Activated CD4-positive, alpha-beta T cell treated with anti-CD3 and anti-CD28 coated beads, Interleukin-2, amount 50 U/mL, for 48 hours (primary cell): ENCODE results near the gene AP1AR.
"Not testable (repeated sequence)": the region's sequence is repeated elsewhere in the genome, so short reads cannot be mapped to it uniquely, and the experiment has no call there.

ENCODE experiments used
- DNase-seq, 2 experiments: peaks; one replicate each; pipeline ENCODE4 v3.0.0-alpha.2; 2020

AP1AR gene

DNA sequence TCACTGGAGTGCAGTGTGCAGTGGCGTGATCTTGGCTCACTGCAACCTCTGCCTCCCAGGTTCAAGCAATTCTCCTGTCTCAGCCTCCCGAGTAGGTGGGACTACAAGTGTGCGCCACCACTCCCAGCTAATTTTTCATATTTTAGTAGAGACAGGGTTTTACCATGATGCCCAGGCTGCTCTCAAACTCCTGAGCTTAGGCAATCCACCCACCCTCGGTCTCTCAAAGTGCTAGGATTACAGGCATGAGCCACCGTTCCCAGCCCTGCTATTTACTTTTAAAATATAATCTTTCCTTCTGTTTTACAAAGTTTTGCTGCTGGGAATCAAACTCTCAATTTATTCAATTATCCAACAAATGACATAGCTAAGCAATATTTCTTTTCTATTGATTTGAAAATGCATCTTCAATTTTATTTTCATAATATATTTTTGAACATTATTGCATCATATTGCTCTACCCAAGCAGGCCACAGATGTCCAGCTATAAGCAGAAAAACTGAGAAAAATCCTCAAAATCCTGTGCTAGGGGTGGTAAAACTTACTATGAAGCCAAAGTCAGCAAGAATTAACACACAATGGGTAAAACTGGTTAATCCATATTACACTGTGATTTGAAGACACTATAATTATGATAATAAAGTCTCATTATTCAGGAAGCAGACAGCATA is 48.9 kb downstream of the AP1AR start:
- no peak for DNase-seq

DNA sequence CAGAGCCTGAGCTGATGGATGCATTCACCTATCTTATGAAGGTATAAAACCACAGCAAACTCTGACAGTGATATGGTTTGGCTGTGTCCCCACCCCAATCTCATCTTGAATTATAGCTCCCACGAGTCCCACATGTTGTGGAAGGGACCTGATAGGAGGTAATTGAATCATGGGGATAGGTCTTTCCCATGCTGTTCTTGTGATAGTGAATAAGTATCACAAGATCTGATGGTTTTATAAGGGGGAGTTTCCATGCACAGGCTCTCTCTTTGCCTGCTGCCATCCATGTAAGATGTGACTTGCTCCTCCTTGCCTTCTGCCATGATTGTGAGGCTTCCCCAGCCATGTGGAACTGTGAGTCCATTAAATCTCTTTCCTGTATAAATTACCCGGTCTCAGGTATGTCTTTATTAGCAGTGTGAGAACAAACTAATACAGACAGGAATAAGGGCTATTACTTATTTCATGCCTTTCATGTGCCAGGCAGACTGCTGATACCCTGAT is 50.4 kb downstream of the AP1AR start:
- DNase-seq = not testable (repeated sequence)

DNA sequence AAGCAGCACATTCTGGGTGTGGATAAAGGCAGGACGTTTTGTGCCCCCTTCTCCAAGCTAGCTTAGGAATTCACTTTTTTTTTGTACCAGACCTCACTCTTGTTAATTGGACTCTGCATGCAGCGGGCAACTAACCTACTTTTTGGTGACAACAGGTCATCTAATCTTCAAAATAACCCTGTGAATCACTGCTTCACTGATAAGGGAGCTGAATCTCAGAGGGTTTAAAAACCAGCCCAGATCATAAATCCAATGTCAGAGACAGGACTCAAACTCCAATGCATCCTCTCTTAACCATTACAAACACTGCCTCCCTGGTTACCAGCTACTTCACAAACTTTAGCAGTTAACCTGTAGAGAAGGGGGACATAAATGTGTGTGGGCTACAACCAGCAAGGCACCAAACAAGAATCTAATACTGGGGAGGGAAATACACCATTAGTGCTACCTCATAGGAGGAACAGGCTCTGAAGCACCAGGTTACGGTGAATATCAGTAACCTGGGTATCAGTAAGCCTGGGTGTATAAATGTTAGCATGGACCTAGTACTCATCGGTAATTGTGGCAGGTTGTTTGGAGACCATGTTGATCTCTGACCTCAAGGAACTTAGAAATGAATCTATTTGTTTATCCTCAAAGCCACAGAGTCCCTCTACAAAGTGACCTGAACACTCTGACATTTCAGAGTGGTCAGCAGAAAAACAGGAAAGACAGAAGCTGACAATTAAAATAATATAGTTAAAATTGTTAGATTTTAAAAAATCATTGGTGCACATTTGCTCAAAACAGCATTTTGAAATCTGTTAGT is 51.5 kb downstream of the AP1AR start:
- DNase-seq = no peak

DNA sequence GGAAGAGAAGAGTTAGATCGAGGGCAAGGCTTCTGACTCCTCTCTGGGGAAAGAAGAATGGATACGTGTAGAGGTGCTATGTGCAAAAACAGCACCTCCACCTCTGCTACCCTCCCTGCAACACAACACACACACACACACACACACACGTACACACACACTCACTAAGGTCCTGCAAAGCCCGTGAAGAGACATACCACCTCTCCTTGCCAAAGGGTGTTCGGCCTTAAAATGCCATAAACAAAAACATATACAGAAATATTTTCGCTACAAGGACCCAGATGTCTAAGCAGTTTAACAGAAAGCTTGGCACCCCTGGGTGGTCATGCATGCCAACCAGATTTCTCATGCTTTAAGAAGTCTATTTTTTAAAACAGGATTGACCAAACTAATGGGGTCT is 52.6 kb downstream of the AP1AR start:
- DNase-seq = no peak

DNA sequence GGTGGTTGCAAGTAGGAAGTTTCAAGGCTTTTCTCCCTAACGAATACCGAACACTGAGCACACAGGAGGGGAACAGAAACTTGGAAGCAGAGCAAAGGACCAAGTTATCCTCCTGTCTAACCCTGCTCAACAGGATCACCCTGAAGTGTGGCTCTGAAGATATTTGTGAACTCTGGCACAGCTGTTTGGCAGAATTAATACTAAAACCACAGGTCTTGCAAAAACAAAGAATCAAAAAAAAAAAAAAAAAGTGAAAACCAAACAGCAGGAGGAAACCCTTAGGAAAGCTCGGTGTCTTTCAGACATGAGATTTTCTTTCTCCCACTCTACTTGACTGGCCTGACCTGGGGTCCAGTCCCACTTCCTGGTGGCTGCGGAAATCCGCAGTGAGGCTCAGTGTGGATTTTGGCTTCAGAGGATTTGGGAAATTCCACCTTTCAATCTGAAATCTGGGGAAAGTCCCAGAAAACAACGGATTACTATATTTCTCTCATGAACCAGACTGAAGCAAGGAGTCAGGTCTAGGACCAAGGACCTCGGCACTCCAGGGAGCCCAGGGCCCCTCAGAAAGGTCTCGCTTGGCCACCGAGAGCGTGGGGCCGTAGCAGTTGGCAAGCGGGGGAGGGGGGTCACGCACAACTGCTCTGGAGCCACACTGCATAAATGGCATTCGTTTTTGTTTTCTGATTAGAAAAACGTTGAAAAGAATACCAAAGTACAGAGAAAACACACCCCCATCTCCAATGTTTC is 53.2 kb downstream of the AP1AR start:
- DNase-seq = peak in 1 of 2 experiments; percentile 28

DNA sequence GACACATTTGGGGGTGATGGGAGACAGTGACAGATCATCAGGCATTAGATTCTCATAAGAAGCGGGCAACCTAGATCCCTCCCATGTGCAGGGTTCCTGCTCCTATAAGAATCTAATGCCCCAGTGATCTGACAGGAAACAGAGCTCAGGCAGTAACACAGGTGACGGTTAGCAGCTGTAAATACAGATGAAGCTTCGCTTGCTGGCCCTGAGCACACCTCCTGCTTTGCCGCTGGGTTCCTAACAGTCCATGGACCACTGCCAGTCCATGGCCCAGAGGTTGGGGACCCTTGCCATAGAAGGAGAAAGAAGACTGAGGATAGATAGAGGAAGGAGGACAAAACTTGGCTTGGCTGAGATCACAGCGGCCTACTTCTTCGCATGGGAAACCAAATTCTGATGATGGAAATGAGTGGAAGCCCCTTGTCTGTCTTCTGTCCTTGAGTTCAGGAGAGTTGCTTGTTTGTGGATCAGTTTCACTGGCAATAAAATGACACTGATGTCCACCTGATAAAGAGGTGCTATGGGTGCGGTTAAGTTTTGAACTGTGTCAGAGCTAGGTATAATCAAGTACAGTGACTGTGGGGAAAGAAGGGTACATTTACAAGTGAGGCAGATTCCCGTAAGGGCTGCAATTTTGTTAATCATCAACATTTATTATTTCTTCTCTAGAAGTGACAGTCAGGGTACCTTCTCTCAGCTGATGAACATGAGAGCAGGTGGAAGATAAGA is 55.8 kb downstream of the AP1AR start:
- no peak for DNase-seq

DNA sequence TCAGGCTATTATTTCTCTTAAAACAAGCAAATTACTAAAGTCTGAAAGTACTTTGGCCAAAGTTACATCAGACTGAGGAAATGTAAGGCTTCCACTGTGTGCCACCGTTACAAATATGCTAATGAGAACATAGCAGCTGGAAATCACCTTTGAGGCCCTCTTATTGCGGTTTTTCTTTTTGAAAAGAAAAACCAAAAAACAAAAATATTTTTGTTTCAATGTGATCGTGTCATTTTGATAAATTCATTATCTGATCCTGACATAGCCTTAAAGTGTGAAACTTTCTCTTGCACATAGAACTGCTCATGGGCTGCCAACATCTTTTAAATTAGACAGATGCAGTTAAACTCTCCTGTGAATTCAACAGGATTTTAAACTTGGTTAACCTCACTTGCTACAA is 56.9 kb downstream of the AP1AR start:
- no peak for DNase-seq

DNA sequence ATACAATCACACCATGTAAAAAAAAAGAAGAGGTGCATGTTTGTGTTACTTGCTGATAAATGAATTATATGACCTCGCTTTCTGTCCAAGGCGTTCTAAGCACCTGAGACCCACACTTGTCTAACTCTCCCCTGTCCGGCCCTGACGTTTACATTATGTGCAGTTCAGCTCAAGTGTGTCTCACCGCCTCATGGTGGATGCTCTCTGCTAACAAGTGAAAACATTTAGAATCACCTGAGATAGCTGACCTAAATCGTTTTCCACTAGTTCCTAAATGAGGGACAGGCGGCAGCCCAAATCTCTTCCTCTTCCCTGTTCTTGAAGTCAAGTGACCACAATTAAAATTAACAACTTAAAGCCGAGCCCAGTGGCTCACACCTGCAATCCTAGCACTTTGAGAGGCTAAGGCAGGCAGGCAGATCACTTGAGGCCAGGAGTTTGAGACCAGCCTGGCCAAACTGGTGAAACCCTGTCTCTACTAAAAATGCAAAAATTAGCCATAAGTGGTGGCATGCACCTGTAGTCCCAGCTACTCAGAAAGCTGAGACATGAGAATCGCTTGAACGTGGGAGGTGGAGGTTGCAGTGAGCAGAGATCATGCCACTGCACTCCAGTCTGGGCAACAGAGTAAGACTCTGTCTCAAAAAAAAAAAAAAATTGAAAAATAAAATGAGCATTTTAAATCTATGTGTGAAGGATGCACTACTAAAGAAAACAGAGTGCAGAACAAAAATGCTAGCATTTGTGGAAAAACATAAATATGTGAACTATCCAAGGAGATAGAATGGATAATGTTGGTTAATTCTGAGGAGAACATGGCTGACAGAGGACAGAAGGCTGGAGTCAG is 58.0 kb downstream of the AP1AR start:
- no peak for DNase-seq

DNA sequence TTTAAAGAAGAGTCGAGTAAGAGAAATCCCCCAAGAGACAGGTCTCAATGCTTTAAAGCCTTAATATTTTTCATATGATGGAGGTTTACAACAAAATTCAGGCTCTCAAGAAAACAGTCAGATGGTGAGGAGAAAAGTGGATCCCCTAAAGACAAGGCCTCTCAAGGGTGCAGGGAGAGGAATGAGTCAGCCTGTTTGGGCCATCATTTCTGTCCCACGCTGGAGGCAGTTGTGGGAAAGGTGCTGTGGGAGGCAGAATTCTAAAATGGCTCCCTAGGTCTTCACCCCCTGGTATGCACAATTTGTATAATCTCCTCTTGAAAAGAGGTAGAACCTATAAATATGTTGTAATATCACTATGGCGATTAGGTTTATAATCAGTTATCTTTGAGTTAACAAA is 58.8 kb downstream of the AP1AR start:
- peak; percentile 50 to 63 for DNase-seq

DNA sequence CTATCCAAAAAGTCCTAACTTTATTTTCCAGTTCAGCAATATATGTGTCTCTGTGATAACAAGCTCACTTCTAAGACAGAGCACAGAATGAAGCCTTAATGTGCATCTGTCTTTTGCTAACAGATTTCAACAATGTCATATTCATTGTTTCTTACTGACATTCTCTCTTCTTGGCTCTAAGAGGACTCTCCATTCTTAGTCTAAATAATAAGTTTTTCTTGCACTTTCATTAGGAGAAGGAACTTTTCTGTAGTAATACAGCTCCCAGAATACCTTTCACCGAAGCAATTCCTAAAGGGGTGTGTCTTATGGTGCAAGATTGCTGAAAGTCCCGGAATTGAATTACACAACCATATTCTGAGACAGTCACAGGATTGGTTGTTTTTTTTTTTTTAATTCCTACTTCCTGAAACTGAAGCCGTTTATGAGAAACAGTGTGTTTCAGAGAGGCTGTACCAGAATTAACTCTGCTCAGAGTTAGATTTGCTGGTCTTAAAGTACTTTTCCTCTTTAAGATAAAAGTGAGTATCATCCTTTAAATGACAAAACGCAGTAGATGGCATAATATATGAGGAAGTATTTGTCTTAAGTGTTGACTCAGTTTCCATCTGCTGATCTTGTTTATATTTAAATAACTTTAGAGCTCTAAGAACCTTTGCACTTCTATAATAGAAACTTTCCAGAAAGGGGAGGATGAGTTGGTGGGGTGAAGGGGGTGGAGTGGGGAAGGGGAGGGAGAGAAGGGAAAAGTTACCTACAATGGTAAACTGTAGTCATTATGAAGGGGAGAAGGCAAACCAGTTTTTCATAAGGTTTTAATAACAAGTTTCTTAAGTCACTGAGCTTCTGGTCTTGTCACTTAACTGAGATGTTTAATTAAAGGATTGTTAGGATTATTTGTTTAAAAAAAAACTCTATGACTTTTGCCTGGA is 65.6 kb downstream of the AP1AR start, which contains the start of gene ALPK1:
TSS of gene ALPK1 (plus strand) at position 421 of the 932 bp plus-strand sequence.
- DNase-seq = no peak

DNA sequence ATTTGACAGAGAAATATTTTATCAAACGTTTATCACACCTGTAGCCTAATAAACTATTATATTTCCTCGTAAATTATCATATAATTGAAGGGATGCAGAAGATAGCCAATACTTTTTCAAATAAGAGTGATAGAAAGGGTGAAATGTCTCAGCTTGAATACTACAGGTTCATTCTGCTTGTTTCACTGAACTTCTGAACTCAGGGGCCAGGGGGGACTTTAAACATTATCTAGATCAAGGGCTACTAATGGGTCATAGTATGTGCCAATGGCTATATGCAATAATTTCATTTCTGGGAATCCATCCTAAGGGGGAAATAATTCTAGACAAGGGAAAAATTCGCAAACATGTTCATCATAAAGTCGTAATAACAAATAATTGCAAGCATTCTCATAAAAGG is 68.1 kb downstream of the AP1AR start:
- DNase-seq = no peak

DNA sequence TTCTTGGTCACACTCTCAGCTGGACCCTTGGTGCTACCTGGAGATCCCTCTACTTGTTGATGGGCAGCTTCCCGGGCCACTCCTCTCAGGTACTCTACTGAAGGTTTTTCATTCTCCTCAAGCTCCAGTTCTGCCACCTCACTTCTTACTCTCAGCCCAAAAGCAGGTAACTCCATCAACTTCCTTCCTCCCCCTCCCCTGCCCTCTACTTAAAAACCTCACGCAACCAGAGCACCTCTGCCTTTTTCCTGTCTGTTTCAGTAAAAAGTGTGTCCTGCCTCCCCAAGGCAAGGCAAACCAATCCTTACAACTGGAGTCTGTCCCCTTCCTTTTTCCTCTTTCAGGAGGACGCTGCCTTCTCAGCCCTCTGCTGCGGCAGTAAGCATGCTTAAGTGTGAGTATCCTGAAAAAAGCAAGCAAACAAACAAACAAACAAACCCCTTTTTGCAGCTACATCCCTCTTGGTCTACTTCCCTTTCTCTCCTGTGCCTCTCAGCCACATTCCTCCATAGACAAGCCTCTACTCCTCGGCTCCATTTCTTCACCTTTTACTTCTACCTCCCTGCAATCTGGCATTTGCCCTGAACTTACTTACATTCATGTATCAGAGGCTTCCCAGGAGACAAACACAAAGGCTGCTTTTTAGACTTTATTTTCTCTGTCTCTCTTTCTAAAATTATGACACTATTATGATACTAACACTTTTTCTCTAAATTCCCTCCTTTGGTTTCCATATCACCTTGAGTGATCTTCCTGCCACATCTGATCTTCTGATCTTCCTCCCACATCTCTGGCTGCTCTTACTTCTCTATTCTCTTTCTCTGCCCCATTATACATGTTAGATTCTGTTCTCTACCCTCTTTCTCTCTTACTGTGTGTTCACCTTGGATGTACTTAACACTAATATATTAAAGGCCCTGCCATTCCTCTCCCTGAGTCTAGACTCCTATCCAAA is 71.0 kb downstream of the AP1AR start:
- DNase-seq = no peak

DNA sequence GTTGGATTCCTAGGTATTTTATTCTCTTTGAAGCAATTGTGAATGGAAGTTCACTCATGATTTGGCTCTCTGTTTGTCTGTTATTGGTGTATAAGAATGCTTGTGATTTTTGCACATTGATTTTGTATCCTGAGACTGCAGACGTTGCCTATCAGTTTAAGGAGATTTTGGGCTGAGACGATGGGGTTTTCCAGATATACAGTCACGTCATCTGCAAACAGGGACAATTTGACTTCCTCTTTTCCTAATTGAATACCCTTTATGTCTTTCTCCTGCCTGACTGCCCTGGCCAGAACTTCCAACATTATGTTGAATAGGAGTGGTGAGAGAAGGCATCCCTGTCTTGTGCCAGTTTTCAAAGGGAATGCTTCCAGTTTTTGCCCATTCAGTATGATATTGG is 73.9 kb downstream of the AP1AR start:
- DNase-seq = not testable (repeated sequence)

DNA sequence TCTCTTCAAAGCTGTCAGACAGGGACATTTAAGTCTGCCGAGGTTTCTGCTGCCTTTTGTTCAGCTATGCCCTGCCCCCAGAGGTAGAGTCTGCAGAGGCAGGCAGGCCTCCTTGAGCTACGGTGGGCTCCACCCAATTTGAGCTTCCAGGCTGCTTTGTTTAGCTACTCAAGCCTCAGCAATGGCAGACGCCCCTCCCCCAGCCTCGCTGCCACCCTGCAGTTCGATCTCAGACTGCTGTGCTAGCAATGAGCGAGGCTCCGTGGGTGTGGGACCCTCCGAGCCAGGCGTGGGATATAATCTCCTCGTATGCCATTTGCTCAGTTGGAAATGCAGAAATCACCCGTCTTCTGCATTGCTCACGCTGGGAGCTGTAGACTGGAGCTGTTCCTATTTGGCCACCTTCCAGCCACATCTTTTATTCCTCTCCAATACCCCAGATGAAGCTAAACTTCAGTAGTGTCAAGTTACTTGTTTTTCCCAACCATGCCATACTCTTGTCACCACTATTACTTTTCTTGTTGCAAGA is 77.7 kb downstream of the AP1AR start:
- peak in 1 of 2 experiments; percentile 36 for DNase-seq

DNA sequence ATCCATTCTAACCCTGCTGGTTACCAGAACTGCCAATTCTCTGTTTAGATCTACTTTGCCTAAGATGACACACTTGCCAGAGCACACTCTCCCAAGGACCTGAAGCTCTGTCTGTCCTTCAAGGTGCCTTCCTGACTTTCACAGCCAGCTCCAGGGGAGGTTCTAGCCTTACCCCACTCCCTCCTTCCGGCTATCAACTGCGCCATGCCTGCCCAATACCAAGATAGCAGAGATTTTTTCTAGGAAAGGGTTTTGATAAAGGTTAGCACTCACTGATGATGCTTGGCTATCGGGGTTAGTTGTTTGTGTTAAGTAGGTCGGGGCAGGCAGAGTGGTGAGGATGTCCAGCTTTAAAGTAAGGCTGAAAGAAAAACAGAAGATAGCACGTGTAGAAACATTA is 79.9 kb downstream of the AP1AR start:
- no peak for DNase-seq

DNA sequence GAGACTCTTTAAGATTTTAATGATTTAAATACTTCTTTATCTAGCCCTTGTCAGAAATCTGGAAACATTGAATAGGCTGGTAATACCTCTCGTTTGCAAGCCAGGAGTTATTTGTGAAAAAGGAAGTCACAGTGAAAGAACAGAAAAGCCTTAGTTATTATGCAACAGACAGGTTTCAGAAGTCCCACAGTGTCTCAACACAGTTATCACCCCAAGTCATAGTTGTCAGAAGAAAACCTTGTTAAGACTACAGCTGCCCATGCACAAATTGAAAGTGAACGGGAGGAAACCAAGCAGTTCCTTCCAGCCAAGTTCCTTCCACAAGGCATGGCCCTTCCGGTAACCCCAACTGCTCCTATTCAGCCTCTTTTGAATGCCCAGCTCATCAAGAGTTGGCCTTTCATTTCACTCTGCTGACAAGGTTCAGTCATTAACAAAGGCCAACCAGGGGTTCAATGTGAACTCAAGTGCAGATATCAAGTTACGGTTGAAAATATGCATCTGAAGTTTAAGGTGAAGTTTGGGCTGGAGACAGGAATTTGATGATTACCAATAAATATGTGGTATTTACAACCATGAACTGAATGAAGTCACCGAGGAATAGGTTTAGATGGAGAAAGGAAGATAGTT is 81.1 kb downstream of the AP1AR start:
- no peak for DNase-seq

DNA sequence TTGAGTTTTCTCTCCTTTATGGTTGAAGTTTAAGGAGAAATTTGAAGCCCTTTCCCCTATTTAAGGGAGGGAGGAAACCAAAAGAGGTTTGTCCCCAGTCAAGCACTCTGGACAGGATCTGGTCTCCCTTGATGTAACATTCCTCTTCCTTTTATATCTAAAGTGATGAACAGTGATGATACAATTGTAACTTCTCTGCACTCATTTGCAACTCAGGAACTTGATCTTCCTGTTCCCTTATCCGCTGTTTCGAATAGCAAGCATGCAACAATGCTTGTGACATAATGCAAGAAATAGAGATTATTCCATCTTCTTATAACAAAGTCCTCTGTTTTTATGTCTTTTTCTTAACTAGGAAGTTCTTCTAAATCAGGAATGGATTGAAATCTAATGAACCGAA is 83.9 kb downstream of the AP1AR start:
- no peak for DNase-seq

DNA sequence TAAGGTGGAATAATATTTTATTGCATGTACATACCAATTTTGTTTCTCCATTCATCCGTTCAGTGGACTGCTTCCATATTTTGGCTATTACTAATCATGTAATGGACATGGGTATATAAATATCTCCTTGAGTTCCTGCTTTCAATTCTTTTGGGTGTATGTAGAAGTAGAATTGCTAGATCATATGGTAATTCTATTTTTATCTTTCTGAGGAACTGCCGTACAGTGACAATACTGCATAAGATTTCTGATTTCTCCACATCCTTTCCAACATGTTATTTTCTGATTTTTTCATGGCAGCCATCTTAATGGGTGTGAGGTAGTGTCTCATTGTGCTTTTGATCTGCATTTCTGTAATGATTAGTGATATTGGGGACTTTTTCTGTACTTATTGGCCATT is 84.8 kb downstream of the AP1AR start:
- DNase-seq = no peak
